ENCODE results near the gene R3HDM4. TPM values are rescaled to one million over a fixed set of nuclear protein-coding genes. Genes with fewer than 3 reads are reported as not detected.

Gene R3HDM4
- total RNA-seq, 2 donors from 2014 or later: 54.5 to 55.6 TPM

GRCh38 chr19:872266-872951, 40.6 kb downstream of the R3HDM4 start:
- Histone ChIP-seq H3K4me3 (peak overlapping the region; percentile 22), H3K4me1 (peaks cover 5% of the 10 kb centered on the region), H3K9ac (ENCODE audit: low read depth in 2 of 2, low read length in 2 of 2) (peak overlapping the region in 1 of 2 donors; percentile 66), H3K36me3 (no peaks in the 10 kb centered on the region), H3K27ac (peak overlapping the region; percentile 73), H3K27me3 (no peaks in the 10 kb centered on the region), H3K9me3 (no peaks in the 10 kb centered on the region)
- DNase-seq: peak; percentile 92
- intact Hi-C loops (cut with DNase I): no loop called here
- TF ChIP-seq CTCF (IDR thresholded peaks at IDR 0.05): no peak

- H3K36me3 ChIP-seq: no peaks in the 10 kb centered on the region
- H3K4me3 ChIP-seq: peak overlapping the region; percentile 22
Observed at GRCh38 chr19:871446-872265, 41.4 kb downstream of the R3HDM4 start.

GRCh38 chr19:870963-871401, 42.0 kb downstream of the R3HDM4 start:
- H3K4me3 ChIP-seq: no peak overlapping the region
- TF ChIP-seq CTCF (IDR thresholded peaks at IDR 0.05): no peak
- H3K27me3 ChIP-seq: no peaks in the 10 kb centered on the region
- H3K4me1 ChIP-seq: peaks cover 5% of the 10 kb centered on the region
- no peaks in the 10 kb centered on the region for H3K9me3 ChIP-seq
- H3K36me3 ChIP-seq: no peaks in the 10 kb centered on the region
- intact Hi-C loops (cut with DNase I): no loop called here
- no peak overlapping the region for H3K27ac ChIP-seq
- no peak for DNase-seq
- H3K9ac ChIP-seq (ENCODE audit: low read depth in 2 of 2, low read length in 2 of 2): no peak overlapping the region

More at GRCh38 chr19:871446-872265, 41.4 kb downstream of the R3HDM4 start:
- DNase-seq: no peak
- peaks cover 5% of the 10 kb centered on the region for H3K4me1 ChIP-seq
- intact Hi-C loops (cut with DNase I): no loop called here
- H3K9ac ChIP-seq (ENCODE audit: low read depth in 2 of 2, low read length in 2 of 2): peak overlapping the region in 1 of 2 donors; percentile 66
- H3K9me3 ChIP-seq: no peaks in the 10 kb centered on the region
- H3K27me3 ChIP-seq: no peaks in the 10 kb centered on the region
- TF ChIP-seq CTCF (IDR thresholded peaks at IDR 0.05): no peak
- peak overlapping the region; percentile 73 for H3K27ac ChIP-seq

GRCh38 chr19:870314-870713, 42.7 kb downstream of the R3HDM4 start:
- intact Hi-C loops (cut with DNase I): no loop called here
- DNase-seq: no peak
- Histone ChIP-seq H3K4me3 (no peak overlapping the region), H3K9me3 (no peaks in the 10 kb centered on the region), H3K4me1 (peaks cover 5% of the 10 kb centered on the region), H3K27me3 (no peaks in the 10 kb centered on the region), H3K9ac (ENCODE audit: low read depth in 2 of 2, low read length in 2 of 2) (no peak overlapping the region), H3K36me3 (no peaks in the 10 kb centered on the region), H3K27ac (peak overlapping the region; percentile 63)
- no peak for TF ChIP-seq CTCF (IDR thresholded peaks at IDR 0.05)

GRCh38 chr19:869245-870177, 43.5 kb downstream of the R3HDM4 start:
- no peaks in the 10 kb centered on the region for H3K27me3 ChIP-seq
- no peaks in the 10 kb centered on the region for H3K36me3 ChIP-seq
- DNase-seq: peak; percentile 65
- intact Hi-C loops (cut with DNase I): loop anchor here (5.0 to 10.0 kb wide), 2 partner anchors 48 to 115 kb away; partner anchors contain the start of genes KISS1R and WDR18
- peak overlapping the region; percentile 63 for H3K27ac ChIP-seq
- peak overlapping the region in 1 of 2 donors; percentile 50 for H3K9ac ChIP-seq (ENCODE audit: low read depth in 2 of 2, low read length in 2 of 2)
- H3K9me3 ChIP-seq: no peaks in the 10 kb centered on the region
- H3K4me3 ChIP-seq: no peak overlapping the region
- H3K4me1 ChIP-seq: peaks cover 5% of the 10 kb centered on the region
- TF ChIP-seq CTCF (IDR thresholded peaks at IDR 0.05): no peak

Data from colonic mucosa (tissue), 4 donors.